Liver (tissue), 9 donors: ENCODE results near the gene NAV2. TPM values are rescaled to one million over a fixed set of nuclear protein-coding genes. Genes with fewer than 3 reads are reported as not detected.
A peak's percentile ranks its signal among the peaks of the same experiment; 100 is the strongest.

Experiments
- DNase-seq: peaks from one replicate; pipeline ENCODE4 v3.0.0-alpha.2; 2017; ENCODE audit warnings: low spot score
- H3K27ac ChIP-seq, 2 donors: one replicate each; pipeline ENCODE4 v1.7.0; 2013; ENCODE audit warnings: inconsistent platforms in 2 of 2, low read length in 2 of 2, control low read depth in 1 of 2, low read depth in 1 of 2, mild to moderate bottlenecking in 1 of 2
- H3K27me3 ChIP-seq, 4 donors: one replicate each; pipeline versions ENCODE4 v1.6.1 to v1.7.0; 2013; ENCODE audit warnings: low read length in 3 of 4, inconsistent platforms in 1 of 4, mild to moderate bottlenecking in 1 of 4, moderate library complexity in 1 of 4; ENCODE audit not compliant: control insufficient read depth in 4 of 4, insufficient read depth in 4 of 4
- H3K36me3 ChIP-seq, 4 donors: one replicate each; pipeline versions ENCODE4 v1.6.1 to v1.7.0; 2013; ENCODE audit warnings: low read length in 3 of 4, mild to moderate bottlenecking in 3 of 4, low read depth in 1 of 4, moderate library complexity in 1 of 4; ENCODE audit not compliant: control insufficient read depth in 4 of 4, insufficient read depth in 3 of 4
- H3K4me1 ChIP-seq, 4 donors: one replicate each; pipeline versions ENCODE4 v1.6.1 to v1.7.0; 2013; ENCODE audit warnings: low read length in 3 of 4, mild to moderate bottlenecking in 3 of 4, moderate library complexity in 1 of 4; ENCODE audit not compliant: control insufficient read depth in 4 of 4, insufficient read depth in 4 of 4
- H3K4me3 ChIP-seq, 3 donors: one replicate each; pipeline versions ENCODE4 v1.6.1 to v1.7.0; 2013; ENCODE audit warnings: low read length in 3 of 3, control low read depth in 1 of 3, low read depth in 1 of 3, mild to moderate bottlenecking in 1 of 3
- H3K9ac ChIP-seq, 2 donors: one replicate each; pipeline ENCODE4 v1.7.0; 2013; ENCODE audit warnings: low read length in 2 of 2, mild to moderate bottlenecking in 2 of 2, moderate library complexity in 2 of 2, control low read depth in 1 of 2, low read depth in 1 of 2
- H3K9me3 ChIP-seq, 4 donors: one replicate each; pipeline versions ENCODE4 v1.6.1 to v1.7.0; 2013; ENCODE audit warnings: low read length in 3 of 4; ENCODE audit not compliant: control insufficient read depth in 4 of 4
- FOXA1 ChIP-seq: IDR thresholded peaks from 2 replicates; pipeline ENCODE4 v1.6.1; 2016; ENCODE audit warnings: antibody characterized with exemption
- FOXA2 ChIP-seq: IDR thresholded peaks from 2 replicates; pipeline ENCODE4 v1.6.1; 2016; ENCODE audit warnings: antibody characterized with exemption
- GABPA ChIP-seq, 2 donors: IDR thresholded peaks in 1 of 2; conservative IDR thresholded peaks in 1 of 2; 2 replicates each; pipeline ENCODE4 v1.6.1; 2016; ENCODE audit warnings: antibody characterized with exemption in 2 of 2, mild to moderate bottlenecking in 1 of 2, moderate library complexity in 1 of 2
- HNF4A ChIP-seq, 2 donors: conservative IDR thresholded peaks; 2 replicates each; pipeline ENCODE4 v1.6.1; 2016; ENCODE audit warnings: antibody characterized with exemption in 2 of 2, mild to moderate bottlenecking in 2 of 2
- HNF4G ChIP-seq: IDR thresholded peaks from 2 replicates; pipeline ENCODE4 v1.6.1; 2016; ENCODE audit warnings: antibody characterized with exemption
- JUND ChIP-seq, 2 donors: IDR thresholded peaks; 2 replicates each; pipeline ENCODE4 v1.6.1; 2016; ENCODE audit warnings: antibody characterized with exemption in 2 of 2
- MAX ChIP-seq: IDR thresholded peaks from 2 replicates; pipeline ENCODE4 v1.6.1; 2016; ENCODE audit warnings: antibody characterized with exemption
- NR2F2 ChIP-seq: IDR thresholded peaks from 2 replicates; pipeline ENCODE4 v1.6.1; 2016; ENCODE audit warnings: antibody characterized with exemption
- RAD21 ChIP-seq, 2 donors: IDR thresholded peaks; 2 replicates each; pipeline ENCODE4 v1.6.1; 2016; ENCODE audit warnings: antibody characterized with exemption in 2 of 2, mild to moderate bottlenecking in 2 of 2
- REST ChIP-seq: IDR thresholded peaks from 2 replicates; pipeline ENCODE4 v1.6.1; 2016; ENCODE audit warnings: antibody characterized with exemption, mild to moderate bottlenecking
- RXRA ChIP-seq, 2 donors: IDR thresholded peaks; 2 replicates each; pipeline ENCODE4 v1.6.1; 2017 to 2018; ENCODE audit warnings: antibody characterized with exemption in 2 of 2, mild to moderate bottlenecking in 1 of 2
- TAF1 ChIP-seq: conservative IDR thresholded peaks from 2 replicates; pipeline ENCODE4 v1.6.1; 2016; ENCODE audit warnings: antibody characterized with exemption, mild to moderate bottlenecking
- ZBTB33 ChIP-seq: IDR thresholded peaks from 2 replicates; pipeline ENCODE4 v1.6.1; 2016; ENCODE audit warnings: antibody characterized with exemption
- WGBS: extraction: QIAGEN DNeasy Blood & Tissue Kit; methylation state at CpG from one replicate; pipeline ENCODE4 v1.1.7; 2013; 5-methylcytosine and 5-hydroxymethylcytosine counted together
- polyA plus RNA-seq, 2 donors: library from polyadenylated mRNA; stranded (reverse) in 1 of 2; unstranded in 1 of 2; fragments of 200-250 nt in 1 of 2; fragments of >200 nt in 1 of 2; fragmentation: Nextera tagmentation in 1 of 2; extraction: Ambion mirVana in 1 of 2; gene quantifications; one replicate each; pipeline versions ENCODE4 v1.2.1 to v1.2.3, GENCODE V29; 2013 to 2015
- total RNA-seq, 2 donors: library from RNA; depleted of rRNA; stranded (reverse); fragments of >200 nt; gene quantifications; one replicate each; pipeline ENCODE4 v1.2.3, GENCODE V29; 2014
- donor health status: healthy.
- donor health status: healthy.
- donor health status: healthy.
- donor health status: healthy.
- donor health status: healthy.

Gene NAV2
- total and polyA plus RNA-seq, 4 donors, result 6.3 to 20.5 (median 11.6) TPM

GRCh38 chr11:20015529-20016427 lies 303.1 kb downstream of the NAV2 start:
- 70% methylated on average over 14 of the region's 14 CpGs for WGBS
- TF ChIP-seq HNF4A (conservative IDR thresholded peaks at IDR 0.05) (peak in 1 of 2 donors; percentile 3), FOXA1 (no peak)
- H3K27ac ChIP-seq, result peak overlapping the region; percentile 11 to 27
- peaks cover 11 to 38% (median 19%) of the 10 kb centered on the region in 4 donors for H3K4me1 ChIP-seq
- H3K9ac ChIP-seq, result no peak overlapping the region
- H3K36me3 ChIP-seq, result no peaks in the 10 kb centered on the region
- no peak for DNase-seq
- H3K4me3 ChIP-seq, result no peak overlapping the region
- no peaks in the 10 kb centered on the region for H3K27me3 ChIP-seq
- no peaks in the 10 kb centered on the region for H3K9me3 ChIP-seq

GRCh38 chr11:20016526-20016925 lies 303.9 kb downstream of the NAV2 start:
- no peak for TF ChIP-seq FOXA1
- TF ChIP-seq TAF1, result no peak
- TF ChIP-seq HNF4G, result no peak
- Histone ChIP-seq H3K27me3 (no peaks in the 10 kb centered on the region), H3K27ac (no peak overlapping the region), H3K9me3 (no peaks in the 10 kb centered on the region), H3K4me1 (peaks cover 11 to 33% (median 16%) of the 10 kb centered on the region in 4 donors), H3K9ac (no peak overlapping the region), H3K4me3 (no peak overlapping the region), H3K36me3 (no peaks in the 10 kb centered on the region)
- WGBS, result 66% methylated on average over 3 of the region's 3 CpGs
- no peak for DNase-seq

- no peak for TF ChIP-seq RXRA (IDR thresholded peaks at IDR 0.05)
- no peak for TF ChIP-seq GABPA (IDR thresholded peaks at IDR 0.05 in 1 of 2, conservative IDR thresholded peaks at IDR 0.05 in 1 of 2)
- no peak for TF ChIP-seq REST
- no peak for TF ChIP-seq ZBTB33
- no peak for TF ChIP-seq NR2F2
- no peak for TF ChIP-seq FOXA2
- no peak for TF ChIP-seq TAF1
- no peak for TF ChIP-seq RAD21 (IDR thresholded peaks at IDR 0.05)
- TF ChIP-seq MAX, result no peak
- no peak for TF ChIP-seq JUND (IDR thresholded peaks at IDR 0.05)
Measured at GRCh38 chr11:20017320-20017719, 304.7 kb downstream of the NAV2 start.

More at GRCh38 chr11:20017320-20017719, 304.7 kb downstream of the NAV2 start:
- Histone ChIP-seq H3K27me3 (no peaks in the 10 kb centered on the region), H3K36me3 (no peaks in the 10 kb centered on the region), H3K9ac (no peak overlapping the region), H3K4me3 (no peak overlapping the region), H3K27ac (no peak overlapping the region), H3K4me1 (peaks cover 6 to 32% (median 12%) of the 10 kb centered on the region in 4 donors), H3K9me3 (no peaks in the 10 kb centered on the region)
- 89% methylated on average over 4 of the region's 4 CpGs for WGBS
- DNase-seq, result no peak
